ENCODE results near the gene TM2D1.

DNA sequence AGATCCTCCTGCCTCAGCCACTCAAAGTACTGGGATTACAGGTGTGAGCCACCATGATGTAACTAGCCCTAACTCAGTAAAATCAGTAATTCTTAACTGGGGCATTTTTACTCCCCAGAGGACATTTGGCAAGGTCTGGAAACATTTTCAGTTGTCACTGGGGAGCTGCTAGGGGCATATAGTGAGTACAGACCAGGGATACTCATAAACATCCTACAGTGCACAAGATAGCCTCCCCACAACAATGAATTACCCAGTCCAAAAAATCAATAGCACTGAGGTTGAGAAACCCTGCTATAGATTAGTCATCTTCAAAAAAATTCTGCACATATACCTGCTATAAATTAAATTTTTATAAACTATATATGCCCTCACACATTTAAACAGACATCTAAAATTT is 13.0 kb downstream of the TM2D1 start:
- no peak for TF ChIP-seq GATA3 (IDR thresholded peaks at IDR 0.05; ENCODE audit: low read depth, low read length)
- TF ChIP-seq GATA2 (IDR thresholded peaks at IDR 0.05; ENCODE audit: low read depth, low read length) = no peak

Data from SH-SY5Y (cell line).